A549 (cell line): ENCODE data around the gene PDCD1. TPM values are rescaled to one million over a fixed set of nuclear protein-coding genes. Genes with fewer than 3 reads are reported as not detected.

Source experiments
- ATAC-seq, 2 experiments: fragments of 200-7000 bp in 1 of 2; fragments of >200 bp in 1 of 2; cut with Nextera tagmentation in 1 of 2; cut with Tn5 transposase in 1 of 2; 3 replicates each; pipeline versions ENCODE4 v1.8.0 to v1.9.1; 2018 to 2020; ENCODE audit warnings: mild to moderate bottlenecking in 1 of 2, moderate library complexity in 1 of 2
- CTCF ChIA-PET: fragments of 300-600 bp; sonication (Branson Sonifier 250); formaldehyde crosslinking; extraction: SDS; loops from one replicate; lab custom pipeline; 2021; ENCODE audit warnings: antibody characterized with exemption, inconsistent platforms; lab: Yijun Ruan, JAX
- POLR2A ChIA-PET: fragments of 350-600 bp; formaldehyde crosslinking; extraction: SDS; loops from one replicate; lab custom pipeline; 2021; ENCODE audit warnings: antibody characterized with exemption, inconsistent platforms; lab: Yijun Ruan, JAX
- DNase-seq, 2 experiments: peaks; one replicate each; pipeline versions ENCODE4 v3.0.0 to v3.0.0-alpha.2; 2011 to 2016; ENCODE audit warnings: low read depth in 1 of 2, low spot score in 1 of 2
- FAIRE-seq: peaks from 2 replicates; lab custom pipeline; 2011; peaks lifted over from hg19 to GRCh38; lab: Jason Lieb, UNC
- H3K27ac ChIP-seq, 2 experiments: fragments of >200 bp; sonication (Bioruptor Twin); formaldehyde crosslinking; 3 replicates each; pipeline ENCODE4 v1.5.1; 2016 to 2017
- H3K4me1 ChIP-seq: fragments of >200 bp; sonication (Bioruptor Twin); formaldehyde crosslinking; 3 replicates; pipeline ENCODE4 v1.6.1; 2016
- H3K4me2 ChIP-seq: fragments of >200 bp; sonication (Bioruptor Twin); formaldehyde crosslinking; 3 replicates; pipeline ENCODE4 v1.6.1; 2016
- H3K4me3 ChIP-seq: fragments of >200 bp; sonication (Bioruptor Twin); formaldehyde crosslinking; 3 replicates; pipeline ENCODE4 v1.5.1; 2016
- H3K9me3 ChIP-seq: fragments of >200 bp; sonication (Bioruptor Twin); formaldehyde crosslinking; 3 replicates; pipeline ENCODE4 v1.6.1; 2016
- BCL3 ChIP-seq: fragments of >200 bp; sonication (Bioruptor Twin); formaldehyde crosslinking; IDR thresholded peaks from 3 replicates; pipeline ENCODE4 v1.6.1; 2016
- BHLHE40 ChIP-seq: IDR thresholded peaks from 2 replicates; pipeline ENCODE4 v1.6.1; 2012; ENCODE audit warnings: low read depth, low read length, inconsistent platforms
- CEBPB ChIP-seq, 2 experiments: fragments of >200 bp in 1 of 2; sonication (Bioruptor Twin) in 1 of 2; formaldehyde crosslinking in 1 of 2; IDR thresholded peaks; 2 replicates each; pipeline ENCODE4 v1.6.1; 2012 to 2016
- CTCF ChIP-seq: fragments of >200 bp; sonication (Bioruptor Twin); formaldehyde crosslinking; IDR thresholded peaks from 3 replicates; pipeline ENCODE4 v1.5.1; 2016
- EHF ChIP-seq: fragments of 250-450 bp; sonication (Bioruptor Pico); IDR thresholded peaks from 2 replicates; pipeline ENCODE4 v1.5.0; 2020; ENCODE audit warnings: mild to moderate bottlenecking
- FOSB ChIP-seq: fragments of 250-450 bp; sonication (Bioruptor Pico); IDR thresholded peaks from 2 replicates; pipeline ENCODE4 v1.5.0; 2020; ENCODE audit warnings: mild to moderate bottlenecking, moderate library complexity
- FOXS1 ChIP-seq: fragments of 250-450 bp; sonication (Bioruptor Pico); IDR thresholded peaks from 2 replicates; pipeline ENCODE4 v1.5.0; 2020; ENCODE audit warnings: mild to moderate bottlenecking, moderate library complexity
- HMGXB4 ChIP-seq: fragments of 250-450 bp; sonication (Bioruptor Pico); IDR thresholded peaks from 2 replicates; pipeline ENCODE4 v1.5.0; 2021; ENCODE audit warnings: mild to moderate bottlenecking, moderate library complexity, borderline replicate concordance
- HOXA7 ChIP-seq: fragments of 250-450 bp; sonication (Bioruptor Pico); IDR thresholded peaks from 2 replicates; pipeline ENCODE4 v1.5.0; 2020; ENCODE audit warnings: mild to moderate bottlenecking, moderate library complexity
- KDM1A ChIP-seq: fragments of 200-600 bp; sonication (generic); IDR thresholded peaks from 2 replicates; pipeline ENCODE4 v1.6.1; 2016; ENCODE audit warnings: low read depth, mild to moderate bottlenecking
- KDM5A ChIP-seq: fragments of 200-600 bp; sonication (generic); IDR thresholded peaks from 2 replicates; pipeline ENCODE4 v1.6.1; 2016; ENCODE audit warnings: antibody characterized with exemption, mild to moderate bottlenecking
- MAZ ChIP-seq: fragments of 150-350 bp; IDR thresholded peaks from 2 replicates; pipeline ENCODE4 v1.6.1; 2014; ENCODE audit warnings: antibody characterized with exemption, low read depth, low read length, borderline replicate concordance
- MYC ChIP-seq: IDR thresholded peaks from 2 replicates; pipeline ENCODE4 v1.6.1; 2012; ENCODE audit warnings: mild to moderate bottlenecking, inconsistent platforms, low read length, improper control_type of control experiment, borderline replicate concordance
- NPAS2 ChIP-seq: fragments of 250-450 bp; sonication (Bioruptor Pico); IDR thresholded peaks from 2 replicates; pipeline ENCODE4 v1.8.0; 2022; ENCODE audit warnings: mild to moderate bottlenecking, moderate library complexity, borderline replicate concordance
- RAD21 ChIP-seq, 2 experiments: fragments of >200 bp in 1 of 2; sonication (Bioruptor Twin) in 1 of 2; formaldehyde crosslinking in 1 of 2; IDR thresholded peaks in 1 of 2; conservative IDR thresholded peaks in 1 of 2; 2 replicates in 1 of 2; 3 replicates in 1 of 2; pipeline ENCODE4 v1.6.1; 2012 to 2018; ENCODE audit warnings: inconsistent platforms in 1 of 2
- RCOR1 ChIP-seq: fragments of 150-350 bp; IDR thresholded peaks from 2 replicates; pipeline ENCODE4 v1.6.1; 2014; ENCODE audit warnings: antibody characterized with exemption, low read length, low read depth
- SREBF2 ChIP-seq: fragments of 450-650 bp; IDR thresholded peaks from 2 replicates; pipeline ENCODE4 v1.6.1; 2014; ENCODE audit warnings: mild to moderate bottlenecking, moderate library complexity
- TP53 ChIP-seq: fragments of 250-450 bp; sonication (Bioruptor Pico); IDR thresholded peaks from 2 replicates; pipeline ENCODE4 v1.5.0; 2021; ENCODE audit warnings: mild to moderate bottlenecking, moderate library complexity
- WGBS: methylation state at CpG from one replicate; pipeline ENCODE4 v1.1.6; 2017; ENCODE audit errors: missing lambda C conversion rate; 5-methylcytosine and 5-hydroxymethylcytosine counted together
- polyA plus RNA-seq, 4 experiments: library from polyadenylated mRNA; depleted of rRNA in 3 of 4; stranded (reverse); fragments of >200 nt; fragmentation: RNase III in 1 of 4; extraction: RNeasy Plus Mini Kit Qiagen cat#74134 plus additional on column Dnase treatment in 1 of 4; gene quantifications; 2 replicates in 3 of 4; 3 replicates in 1 of 4; pipeline ENCODE4 v1.2.3, GENCODE V29; 2011 to 2017

The PDCD1 gene
- polyA plus RNA-seq, 2 of the 4 experiments (the other 2 are of a cell fraction), result not detected

- H3K27ac ChIP-seq, result no peak overlapping the region
- no peak for FAIRE-seq
- no peak overlapping the region for H3K4me2 ChIP-seq
- ChIA-PET CTCF (interaction anchor here (0.6 to 1.3 kb wide), 2 partner anchors 18 to 1086 kb away, joined by 3 read pairs; no protein-coding TSS in a partner anchor), POLR2A (no interaction called here)
- WGBS, result 77% methylated on average over 23 of the region's 40 CpGs
- ATAC-seq, result no peak
- DNase-seq, result no peak
- no peaks in the 10 kb centered on the region for H3K9me3 ChIP-seq
- H3K4me1 ChIP-seq, result no peaks in the 10 kb centered on the region
- no peak overlapping the region for H3K4me3 ChIP-seq
- TF ChIP-seq NPAS2 (CRISPR knock-in tag), result no peak
- no peak for TF ChIP-seq CTCF
- TF ChIP-seq KDM1A, result no peak
- TF ChIP-seq KDM5A, result no peak
- TF ChIP-seq HMGXB4, result no peak
- TF ChIP-seq FOXS1 (CRISPR knock-in tag), result no peak
- no peak for TF ChIP-seq FOSB (CRISPR knock-in tag)
- TF ChIP-seq EHF (CRISPR knock-in tag), result no peak
- no peak for TF ChIP-seq MYC
- TF ChIP-seq MAZ, result no peak
These were observed 45.7 kb downstream of the PDCD1 start for GRCh38 chr2:241812730-241813643.

- ATAC-seq (no peak), DNase-seq (no peak), FAIRE-seq (no peak)
- Histone ChIP-seq H3K4me3 (no peak overlapping the region), H3K9me3 (no peaks in the 10 kb centered on the region), H3K27ac (no peak overlapping the region), H3K4me2 (no peak overlapping the region), H3K4me1 (no peaks in the 10 kb centered on the region)
- WGBS, result 76% methylated on average over 14 of the region's 20 CpGs
- ChIA-PET POLR2A (no interaction called here), CTCF (no interaction called here)
- TF ChIP-seq CEBPB (IDR thresholded peaks at IDR 0.05) (no peak), BCL3 (no peak), MYC (no peak), EHF (CRISPR knock-in tag) (no peak), SREBF2 (no peak), HOXA7 (CRISPR knock-in tag) (no peak), BHLHE40 (no peak), KDM1A (no peak), TP53 (no peak), RAD21 (conservative IDR thresholded peaks at IDR 0.05 in 1 of 2, IDR thresholded peaks at IDR 0.05 in 1 of 2) (no peak), RCOR1 (no peak)
These were observed 46.6 kb downstream of the PDCD1 start for GRCh38 chr2:241811952-241812729.
